GM12872 (cell line): ENCODE data around the gene KRT23.

Experiments used
- TF ChIP-seq, protein P1 (sequence below): IDR thresholded peaks from 3 replicates; pipeline ENCODE4 v1.5.1; 2011; ENCODE audit warnings: low read depth, mild to moderate bottlenecking, low read length, moderate library complexity; ENCODE audit not compliant: insufficient read depth

Gene KRT23

DNA sequence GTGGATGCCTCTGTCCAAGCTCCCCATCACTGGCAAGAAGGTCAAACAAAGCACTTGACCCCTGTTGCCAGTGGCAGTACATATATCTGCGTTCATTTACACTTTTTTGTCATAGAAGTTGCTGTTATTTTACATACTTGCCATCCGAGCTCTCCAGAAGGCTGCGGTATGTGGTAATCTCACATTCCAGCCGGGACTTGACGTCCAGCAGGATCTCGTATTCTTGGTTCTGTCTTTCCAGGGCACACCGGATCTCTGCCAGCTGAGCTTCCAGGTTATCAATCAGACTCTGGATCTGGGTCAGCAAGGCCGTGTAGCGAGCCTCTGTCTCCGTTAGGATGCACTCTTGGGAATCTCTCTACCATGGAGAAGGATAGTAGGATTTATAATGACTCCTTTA, 22.7 kb upstream of the KRT23 start:
- TF ChIP-seq, protein P1, sequence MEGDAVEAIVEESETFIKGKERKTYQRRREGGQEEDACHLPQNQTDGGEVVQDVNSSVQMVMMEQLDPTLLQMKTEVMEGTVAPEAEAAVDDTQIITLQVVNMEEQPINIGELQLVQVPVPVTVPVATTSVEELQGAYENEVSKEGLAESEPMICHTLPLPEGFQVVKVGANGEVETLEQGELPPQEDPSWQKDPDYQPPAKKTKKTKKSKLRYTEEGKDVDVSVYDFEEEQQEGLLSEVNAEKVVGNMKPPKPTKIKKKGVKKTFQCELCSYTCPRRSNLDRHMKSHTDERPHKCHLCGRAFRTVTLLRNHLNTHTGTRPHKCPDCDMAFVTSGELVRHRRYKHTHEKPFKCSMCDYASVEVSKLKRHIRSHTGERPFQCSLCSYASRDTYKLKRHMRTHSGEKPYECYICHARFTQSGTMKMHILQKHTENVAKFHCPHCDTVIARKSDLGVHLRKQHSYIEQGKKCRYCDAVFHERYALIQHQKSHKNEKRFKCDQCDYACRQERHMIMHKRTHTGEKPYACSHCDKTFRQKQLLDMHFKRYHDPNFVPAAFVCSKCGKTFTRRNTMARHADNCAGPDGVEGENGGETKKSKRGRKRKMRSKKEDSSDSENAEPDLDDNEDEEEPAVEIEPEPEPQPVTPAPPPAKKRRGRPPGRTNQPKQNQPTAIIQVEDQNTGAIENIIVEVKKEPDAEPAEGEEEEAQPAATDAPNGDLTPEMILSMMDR = no peak

DNA sequence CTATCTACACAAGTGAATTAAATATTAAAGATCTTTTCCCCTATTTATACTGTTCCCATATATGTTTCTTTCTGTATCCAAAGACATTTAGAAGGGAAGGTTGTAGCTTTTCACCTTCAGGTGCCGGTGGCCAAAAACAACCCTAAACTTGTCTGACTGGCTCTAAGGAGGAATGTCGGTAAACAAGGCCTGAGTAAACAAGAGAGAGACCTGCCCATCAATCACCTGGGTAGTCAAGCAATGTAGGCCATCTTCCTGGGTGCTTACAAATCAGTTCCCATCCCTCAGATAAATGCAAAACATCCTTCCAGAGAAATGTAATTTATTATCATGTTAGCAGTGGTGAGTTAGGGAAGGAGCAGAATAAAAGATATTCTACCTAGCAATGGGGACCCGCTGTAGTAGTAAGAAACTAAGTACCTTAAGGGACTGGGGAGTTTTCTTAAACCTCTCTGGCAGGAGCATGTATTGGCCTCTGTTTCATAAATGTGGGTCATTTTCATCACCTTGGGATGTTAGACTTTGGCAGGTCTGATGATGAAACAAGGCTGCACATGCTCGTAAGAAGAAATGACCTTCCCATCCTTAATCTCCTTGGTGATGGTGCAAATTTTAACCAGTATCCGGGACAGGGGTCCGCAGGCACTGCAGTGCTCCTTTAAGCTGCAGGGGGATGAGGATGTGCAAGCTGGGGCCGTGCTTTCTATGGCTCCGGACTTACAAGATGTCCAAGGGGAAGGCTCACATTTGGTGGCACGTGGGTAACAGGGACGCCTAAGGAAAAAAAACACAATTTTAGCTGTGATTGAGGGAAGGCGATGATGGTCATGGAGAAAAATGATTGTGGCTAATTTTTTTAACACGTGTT, 20.9 kb upstream of the KRT23 start:
- TF ChIP-seq, protein P1 = no peak

DNA sequence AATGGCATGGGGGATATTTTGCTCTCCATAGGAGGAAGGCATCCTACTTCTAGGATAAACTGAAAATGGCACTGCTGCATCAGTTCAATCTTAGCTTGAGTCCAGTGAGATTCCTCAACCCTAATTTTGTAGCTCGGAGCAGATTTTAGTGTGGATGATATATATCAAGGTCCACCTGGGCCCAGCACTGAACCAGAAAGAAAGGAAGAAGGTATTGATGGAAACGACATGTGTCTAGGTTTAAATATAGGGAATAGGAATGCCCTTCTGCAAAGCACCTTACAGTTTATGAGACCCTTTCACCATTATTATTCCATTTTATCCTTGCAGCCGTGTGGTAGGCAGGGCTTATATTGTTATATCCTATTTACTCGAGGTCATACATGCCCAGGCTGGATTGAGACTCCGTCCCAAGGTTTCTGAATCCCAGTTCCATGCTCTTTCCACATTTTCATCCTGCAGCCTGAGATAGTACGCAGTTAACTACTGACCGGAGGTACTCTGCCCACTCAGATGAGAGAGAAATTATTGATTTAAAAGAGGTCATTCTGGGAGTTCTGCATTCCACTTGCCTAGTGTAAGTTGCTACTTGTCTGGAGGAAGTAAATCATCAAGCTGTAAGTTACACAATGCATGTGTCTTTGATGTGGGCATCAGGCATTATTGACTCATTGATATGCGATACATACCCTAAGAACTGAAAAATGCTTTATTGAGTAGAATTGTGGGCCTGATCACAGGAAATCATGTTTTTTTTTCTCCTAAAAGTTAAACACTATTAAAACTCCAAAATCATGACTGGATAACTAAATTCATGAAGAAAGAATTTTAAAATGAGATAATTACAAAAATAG, 19.2 kb upstream of the KRT23 start:
- TF ChIP-seq, protein P1 = no peak

DNA sequence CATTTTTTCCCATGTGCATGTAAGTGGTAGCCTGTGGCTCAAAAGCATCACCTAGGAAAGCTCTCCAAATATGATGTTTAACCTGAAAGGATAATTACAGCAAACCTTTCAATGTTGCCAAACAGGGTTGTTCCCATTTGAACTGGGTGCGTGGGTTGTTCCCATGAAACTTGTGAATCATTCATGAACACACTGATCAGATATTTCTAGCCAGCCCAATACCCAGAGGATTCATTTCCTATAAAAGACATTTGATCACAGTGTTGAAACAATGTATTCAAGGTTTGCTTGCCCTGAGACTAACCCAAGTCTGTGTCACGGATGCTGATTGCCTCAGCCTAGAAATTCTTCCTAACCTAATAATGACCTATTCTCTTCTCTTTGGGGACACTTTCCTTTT, 16.4 kb upstream of the KRT23 start:
- TF ChIP-seq, protein P1 = no peak

DNA sequence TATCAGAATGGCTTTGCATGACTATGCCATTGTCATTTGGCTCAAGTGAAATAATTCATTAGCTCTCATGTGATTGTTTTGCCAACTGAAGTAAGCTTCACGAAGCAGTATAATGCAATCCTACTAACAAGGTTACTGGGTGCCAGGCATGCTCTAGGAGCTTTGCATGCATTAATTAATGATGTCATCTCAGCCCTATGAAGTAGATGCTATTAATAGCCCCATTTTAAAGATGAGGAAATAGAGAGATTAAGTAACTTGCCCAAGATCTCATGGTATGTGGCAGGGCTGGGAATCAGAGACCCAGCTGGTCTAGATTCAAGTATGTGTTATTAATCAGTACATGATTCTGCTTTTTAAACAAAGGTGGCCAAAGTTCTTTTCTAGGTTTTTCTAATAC, 15.2 kb upstream of the KRT23 start:
- TF ChIP-seq, protein P1 = no peak

DNA sequence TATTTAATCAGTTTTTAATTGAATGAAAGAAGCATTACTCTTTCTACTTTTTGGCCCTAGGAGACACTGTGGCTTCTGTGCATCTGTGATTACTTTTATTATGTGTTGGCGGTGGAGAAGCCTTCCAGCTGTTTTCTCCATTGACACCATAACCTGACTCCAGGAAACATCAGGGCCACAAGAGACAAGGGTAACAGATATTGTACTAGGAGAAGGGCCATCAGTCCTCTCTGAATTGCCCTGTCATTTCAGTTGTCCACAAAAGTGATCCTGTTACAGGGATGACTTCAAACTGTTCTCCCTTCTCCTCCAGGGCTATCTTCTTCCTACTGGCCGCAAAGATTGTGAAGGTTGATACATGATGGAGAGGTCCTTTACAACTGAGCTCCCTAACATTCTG, 14.7 kb upstream of the KRT23 start:
- TF ChIP-seq, protein P1 = no peak

DNA sequence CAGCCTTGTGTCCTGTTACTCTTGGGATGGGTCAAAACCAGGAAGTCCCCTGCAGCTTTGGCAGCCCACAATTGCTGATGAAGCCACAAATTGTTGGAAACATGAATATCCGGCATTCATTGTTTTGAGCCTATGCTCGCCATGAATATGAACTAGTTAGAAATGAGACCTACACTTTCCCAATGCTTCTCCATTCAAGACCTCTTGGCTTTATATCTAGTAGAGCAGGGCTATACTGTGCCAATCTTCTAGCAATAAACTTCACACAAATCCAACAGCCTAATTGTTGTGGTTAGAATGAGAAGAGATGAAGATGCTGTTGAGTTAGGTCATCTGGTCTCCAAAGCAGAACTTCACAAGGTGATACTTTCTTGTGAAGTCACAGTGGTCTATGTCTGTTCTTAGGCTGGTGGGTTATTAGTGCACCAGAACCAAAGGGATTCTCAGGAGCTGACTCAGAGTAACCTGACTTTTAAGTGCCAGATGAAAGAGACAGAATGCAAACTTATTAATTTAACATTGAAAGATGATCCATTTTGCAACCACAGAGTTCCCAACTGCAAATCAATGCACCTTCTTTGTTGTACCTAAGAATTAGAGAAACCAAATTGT, 13.7 kb upstream of the KRT23 start:
- TF ChIP-seq, protein P1 = no peak
